Left cardiac atrium (tissue), 4 donors: ENCODE measurements around the gene KRTAP25-1. TPM values are rescaled to one million over a fixed set of nuclear protein-coding genes. Genes with fewer than 3 reads are reported as not detected.

Experiments used
- ATAC-seq, 2 donors: fragments of 200-7000 bp; cut with Tn5 transposase; one replicate each; pipeline ENCODE4 v1.9.1; 2020; ENCODE audit warnings: mild to moderate bottlenecking in 2 of 2, moderate library complexity in 2 of 2
- DNase-seq: peaks from one replicate; pipeline ENCODE4 v3.0.0-alpha.2; 2020
- intact Hi-C, 2 donors: fragments of 100-400 bp; cut with DNase I; formaldehyde crosslinking; loops; one replicate each; pipeline versions ENCODE4 v1.14.1 to v1.15.1; 2022 to 2023
- total RNA-seq, 2 donors: library from RNA; stranded (reverse); fragmentation: NEBNext Ultra II Directional; extraction: Animal tissue kit (Norgen Biotek cat#: 25700); gene quantifications; one replicate each; pipeline ENCODE4 v1.2.1, GENCODE V29; 2021
- donor health status: DM: no; HTN: yes; CAD: no.
- donor health status: DM: no; HTN: yes; CAD: no; lungs with severe emphysema.
- donor health status: DM: yes; HTN: yes; CAD: no.
- donor health status: Dilated cardiomyopathy.

The KRTAP25-1 gene
- total RNA-seq, 2 donors from 2014 or later = not detected

- intact Hi-C loops = loop anchor here in 1 of 2 donors (5.0 kb wide), 1 partner anchor 184 kb away; no protein-coding TSS in a partner anchor
- no peak for DNase-seq
- no peak for ATAC-seq
These were observed 33.2 kb downstream of the KRTAP25-1 start for GRCh38 chr21:30256100-30256499.

- DNase-seq = no peak
- intact Hi-C loops = loop anchor here in 1 of 2 donors (5.0 kb wide), 1 partner anchor 183 kb away; no protein-coding TSS in a partner anchor
- ATAC-seq = no peak
These were observed 33.6 kb downstream of the KRTAP25-1 start for GRCh38 chr21:30255679-30256078.

GRCh38 chr21:30251781-30252180, 37.5 kb downstream of the KRTAP25-1 start:
- ATAC-seq = no peak
- no peak for DNase-seq
- intact Hi-C loops = no loop called here

GRCh38 chr21:30249936-30250335, 39.4 kb downstream of the KRTAP25-1 start:
- intact Hi-C loops = no loop called here
- DNase-seq (no peak), ATAC-seq (no peak)

- intact Hi-C loops = no loop called here
- no peak for ATAC-seq
- no peak for DNase-seq
These were observed 40.5 kb downstream of the KRTAP25-1 start for GRCh38 chr21:30248844-30249243.

GRCh38 chr21:30245061-30245460, 44.3 kb downstream of the KRTAP25-1 start:
- DNase-seq (no peak), ATAC-seq (no peak)
- intact Hi-C loops = no loop called here

GRCh38 chr21:30243691-30244090, 45.6 kb downstream of the KRTAP25-1 start:
- intact Hi-C loops = no loop called here
- no peak for ATAC-seq
- DNase-seq = no peak

- no peak for DNase-seq
- intact Hi-C loops = no loop called here
- ATAC-seq = no peak
These were observed 48.7 kb downstream of the KRTAP25-1 start for GRCh38 chr21:30240661-30241060.

Other genes starting within 250 kb of the KRTAP25-1 start
- not detected for gene CLDN17, start 122.7 kb downstream of the KRTAP25-1 start, total RNA-seq
- not detected for gene CLDN8, start 73.4 kb downstream of the KRTAP25-1 start, total RNA-seq
- not detected for gene KRTAP24-1, start 6.6 kb downstream of the KRTAP25-1 start, total RNA-seq
- not detected for gene KRTAP26-1, start 30.8 kb upstream of the KRTAP25-1 start, total RNA-seq
- gene KRTAP27-1, start 48.2 kb upstream of the KRTAP25-1 start, total RNA-seq = not detected
- not detected for gene KRTAP23-1, start 59.1 kb upstream of the KRTAP25-1 start, total RNA-seq
- not detected for gene KRTAP13-2, start 82.8 kb upstream of the KRTAP25-1 start, total RNA-seq
- gene KRTAP13-1, start 106.5 kb upstream of the KRTAP25-1 start, total RNA-seq = not detected
- not detected for gene KRTAP13-3, start 136.4 kb upstream of the KRTAP25-1 start, total RNA-seq
- not detected for gene KRTAP13-4, start 140.7 kb upstream of the KRTAP25-1 start, total RNA-seq
- gene KRTAP15-1, start 150.8 kb upstream of the KRTAP25-1 start, total RNA-seq = not detected
- not detected for gene KRTAP19-1, start 190.9 kb upstream of the KRTAP25-1 start, total RNA-seq
- gene KRTAP19-2, start 197.9 kb upstream of the KRTAP25-1 start, total RNA-seq = not detected
- gene KRTAP19-3, start 202.5 kb upstream of the KRTAP25-1 start, total RNA-seq = not detected
- not detected for gene KRTAP19-4, start 207.7 kb upstream of the KRTAP25-1 start, total RNA-seq
- gene KRTAP19-5, start 212.6 kb upstream of the KRTAP25-1 start, total RNA-seq = not detected